NT2/D1 (cell line): ENCODE results near the gene RPH3AL.

ENCODE experiments used
- DNase-seq: peaks from one replicate; pipeline ENCODE4 v3.0.0-alpha.2; 2011; ENCODE audit warnings: low read depth, low spot score
- H3K27me3 ChIP-seq: 2 replicates; pipeline ENCODE4 v1.6.0; 2011; ENCODE audit warnings: mild to moderate bottlenecking; ENCODE audit not compliant: insufficient read length, insufficient read depth
- H3K36me3 ChIP-seq: 2 replicates; pipeline ENCODE4 v1.6.1; 2011; ENCODE audit warnings: mild to moderate bottlenecking, low read length, mixed read lengths; ENCODE audit not compliant: insufficient read depth, insufficient read length
- H3K4me1 ChIP-seq: 2 replicates; pipeline ENCODE4 v1.5.1; 2011; ENCODE audit not compliant: insufficient read depth, insufficient read length
- H3K4me3 ChIP-seq: 2 replicates; pipeline ENCODE4 v1.5.1; 2011; ENCODE audit warnings: low read depth; ENCODE audit not compliant: insufficient read length
- H3K9ac ChIP-seq: 2 replicates; pipeline ENCODE4 v1.6.0; 2011; ENCODE audit warnings: low read depth; ENCODE audit not compliant: insufficient read length
- H3K9me3 ChIP-seq: 2 replicates; pipeline ENCODE4 v1.5.1; 2011; ENCODE audit warnings: mild to moderate bottlenecking, low read length; ENCODE audit not compliant: insufficient read depth
- SUZ12 ChIP-seq: IDR thresholded peaks from 2 replicates; pipeline ENCODE4 v1.6.1; 2011; ENCODE audit not compliant: insufficient read length, insufficient read depth; ENCODE audit errors: extremely low read depth
- YY1 ChIP-seq: IDR thresholded peaks from 2 replicates; pipeline ENCODE4 v1.6.1; 2011; ENCODE audit not compliant: insufficient read length, insufficient read depth
- ZNF274 ChIP-seq: IDR thresholded peaks from 2 replicates; pipeline ENCODE4 v1.6.1; 2011; ENCODE audit warnings: mild to moderate bottlenecking, low read depth, low read length

RPH3AL gene

DNA sequence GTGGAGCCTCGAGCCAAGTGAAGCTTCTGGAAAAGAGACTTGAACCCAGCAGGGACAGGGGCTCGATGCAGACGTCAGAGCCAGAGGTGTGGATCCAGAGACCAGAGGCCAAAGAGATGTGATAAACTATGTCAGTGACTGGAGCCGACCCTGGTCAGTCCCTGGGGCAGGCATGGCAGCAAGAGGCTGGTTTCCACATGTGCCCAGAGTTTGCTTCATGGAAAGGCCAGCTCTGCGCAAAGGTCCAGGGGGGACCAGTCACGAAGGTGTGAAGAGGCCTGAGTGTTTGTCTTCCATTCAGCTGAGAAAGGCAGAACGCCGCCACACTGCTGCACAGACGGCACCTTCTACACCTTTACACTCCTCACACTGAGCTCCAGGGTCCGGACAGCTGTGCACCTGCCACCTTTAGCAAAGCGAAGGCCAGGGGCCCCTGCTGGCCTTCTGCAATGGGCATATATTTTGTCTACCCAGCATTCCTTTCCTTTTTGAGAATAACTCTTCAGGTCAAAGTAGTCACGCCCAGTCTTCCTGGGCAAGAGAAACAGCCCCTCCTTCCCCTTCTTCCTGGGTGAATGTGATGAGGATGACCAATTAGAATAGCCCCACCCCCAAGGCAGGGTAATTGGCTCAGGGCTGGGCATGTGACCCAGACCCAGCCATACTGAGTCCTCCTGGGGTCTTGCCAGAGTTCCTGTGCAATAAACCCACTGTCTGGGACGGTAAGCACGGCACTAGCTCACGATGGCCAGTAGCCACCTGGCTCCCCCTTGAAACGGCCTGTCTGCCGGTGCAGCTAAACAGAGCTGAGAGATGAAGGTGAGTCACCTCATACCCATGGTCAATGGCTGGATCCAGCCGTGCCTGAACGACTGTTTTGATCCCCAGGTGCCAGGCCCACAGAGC lies 2.3 kb upstream of the RPH3AL start:
- H3K9me3 ChIP-seq = no peaks in the 10 kb centered on the region
- no peaks in the 10 kb centered on the region for H3K27me3 ChIP-seq
- no peak overlapping the region for H3K9ac ChIP-seq
- H3K4me3 ChIP-seq = no peak overlapping the region
- peaks cover 13% of the 10 kb centered on the region for H3K4me1 ChIP-seq
- no peaks in the 10 kb centered on the region for H3K36me3 ChIP-seq
- no peak for TF ChIP-seq YY1
- TF ChIP-seq ZNF274 = no peak
- no peak for DNase-seq

DNA sequence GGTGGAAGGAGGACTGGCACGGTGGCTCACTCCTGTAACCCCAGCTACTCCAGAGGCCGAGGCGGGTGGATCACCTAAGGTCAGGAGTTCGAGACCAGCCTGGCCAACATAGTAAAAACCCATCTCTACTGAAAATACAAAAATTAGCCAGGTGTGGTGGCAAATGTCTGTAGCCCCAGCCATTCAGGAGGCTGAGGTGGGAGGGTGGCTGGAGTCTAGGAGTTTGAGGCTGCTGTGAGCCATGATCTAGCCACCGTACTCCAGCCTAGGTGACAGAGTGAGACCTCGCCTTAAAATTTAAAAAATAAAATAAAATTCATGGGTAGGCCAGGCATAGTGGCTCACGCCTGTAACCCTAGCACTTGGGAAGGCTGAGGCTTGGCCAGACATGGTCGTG lies 1.2 kb upstream of the RPH3AL start:
- H3K27me3 ChIP-seq = no peaks in the 10 kb centered on the region
- TF ChIP-seq ZNF274 (no peak), SUZ12 (no peak), YY1 (no peak)
- no peak overlapping the region for H3K9ac ChIP-seq
- H3K4me1 ChIP-seq = peaks cover 12% of the 10 kb centered on the region
- H3K36me3 ChIP-seq = no peaks in the 10 kb centered on the region
- no peaks in the 10 kb centered on the region for H3K9me3 ChIP-seq
- no peak for DNase-seq
- H3K4me3 ChIP-seq = no peak overlapping the region

DNA sequence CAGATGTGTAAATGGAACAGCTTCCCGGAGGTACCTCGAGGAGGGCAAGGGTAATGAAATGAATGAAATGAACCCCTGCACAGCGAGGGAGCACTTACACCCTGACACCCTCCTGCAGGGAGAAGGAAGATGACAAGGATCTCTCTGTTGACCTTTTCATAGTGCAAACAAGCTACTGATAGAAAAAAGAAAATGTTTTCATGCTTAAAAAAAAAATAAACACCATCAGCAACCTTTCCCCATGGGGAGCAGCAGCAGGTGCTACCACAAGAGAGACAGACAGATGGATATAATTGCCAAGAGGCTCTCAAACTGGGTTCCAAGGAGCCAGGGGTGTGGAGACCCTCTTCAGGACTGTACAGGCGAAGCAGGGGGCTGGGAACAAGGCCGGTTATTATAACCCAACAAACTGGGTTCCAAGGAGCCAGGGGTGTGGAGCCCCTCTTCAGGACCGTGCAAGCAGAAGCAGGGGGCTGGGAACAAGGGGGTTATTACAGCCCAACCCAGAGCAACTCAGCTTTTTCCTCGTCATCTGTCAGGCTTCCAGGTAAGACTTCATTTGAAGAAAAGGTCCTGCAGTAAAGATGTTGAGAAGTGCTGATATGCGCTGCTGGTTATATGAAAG lies 718 bp upstream of the RPH3AL start:
- Histone ChIP-seq H3K27me3 (no peaks in the 10 kb centered on the region), H3K9me3 (no peaks in the 10 kb centered on the region), H3K4me1 (peaks cover 11% of the 10 kb centered on the region), H3K9ac (no peak overlapping the region), H3K4me3 (no peak overlapping the region), H3K36me3 (no peaks in the 10 kb centered on the region)
- no peak for TF ChIP-seq SUZ12
- TF ChIP-seq ZNF274 = no peak
- TF ChIP-seq YY1 = no peak
- no peak for DNase-seq

DNA sequence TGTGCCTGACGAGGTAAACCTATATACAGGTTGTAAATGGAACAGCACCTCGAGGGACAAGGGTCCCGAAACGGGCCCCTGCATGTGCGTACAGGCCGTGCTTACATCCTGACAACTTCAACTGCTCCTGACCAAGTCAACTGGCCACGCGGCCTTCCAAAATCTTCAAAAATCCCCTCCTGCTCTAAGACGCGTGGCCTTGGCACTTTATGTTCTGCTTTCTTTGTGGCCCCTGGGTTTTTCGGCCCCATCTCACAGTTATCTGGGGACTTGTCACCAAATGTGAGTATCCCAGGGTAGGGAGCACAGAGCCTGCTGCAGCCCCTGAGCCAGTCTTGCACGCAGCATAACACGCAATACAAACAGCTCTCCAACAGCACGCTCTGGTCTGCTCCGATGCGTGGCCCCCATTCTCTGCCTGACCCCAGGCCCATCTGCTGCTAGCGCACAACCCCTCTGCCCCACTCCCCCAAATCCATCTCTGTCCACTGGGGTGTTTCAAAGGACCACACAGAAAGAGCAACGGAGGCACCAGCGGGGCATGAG lies 659 bp downstream of the RPH3AL start:
- H3K4me1 ChIP-seq = peaks cover 7% of the 10 kb centered on the region
- DNase-seq = no peak
- no peaks in the 10 kb centered on the region for H3K9me3 ChIP-seq
- peak overlapping the region; percentile 62 for H3K9ac ChIP-seq
- H3K4me3 ChIP-seq = peak overlapping the region; percentile 2
- H3K27me3 ChIP-seq = no peaks in the 10 kb centered on the region
- TF ChIP-seq YY1 = no peak
- TF ChIP-seq SUZ12 = no peak
- no peak for TF ChIP-seq ZNF274
- H3K36me3 ChIP-seq = no peaks in the 10 kb centered on the region

GRCh38 chr17:351449-351738 lies 1.2 kb downstream of the RPH3AL start:
- no peak for TF ChIP-seq ZNF274
- no peak for TF ChIP-seq YY1
- TF ChIP-seq SUZ12 = no peak
- DNase-seq = no peak
- H3K9me3 ChIP-seq = no peaks in the 10 kb centered on the region
- H3K4me3 ChIP-seq = no peak overlapping the region
- peaks cover 7% of the 10 kb centered on the region for H3K4me1 ChIP-seq
- no peaks in the 10 kb centered on the region for H3K27me3 ChIP-seq
- H3K36me3 ChIP-seq = no peaks in the 10 kb centered on the region
- H3K9ac ChIP-seq = no peak overlapping the region

DNA sequence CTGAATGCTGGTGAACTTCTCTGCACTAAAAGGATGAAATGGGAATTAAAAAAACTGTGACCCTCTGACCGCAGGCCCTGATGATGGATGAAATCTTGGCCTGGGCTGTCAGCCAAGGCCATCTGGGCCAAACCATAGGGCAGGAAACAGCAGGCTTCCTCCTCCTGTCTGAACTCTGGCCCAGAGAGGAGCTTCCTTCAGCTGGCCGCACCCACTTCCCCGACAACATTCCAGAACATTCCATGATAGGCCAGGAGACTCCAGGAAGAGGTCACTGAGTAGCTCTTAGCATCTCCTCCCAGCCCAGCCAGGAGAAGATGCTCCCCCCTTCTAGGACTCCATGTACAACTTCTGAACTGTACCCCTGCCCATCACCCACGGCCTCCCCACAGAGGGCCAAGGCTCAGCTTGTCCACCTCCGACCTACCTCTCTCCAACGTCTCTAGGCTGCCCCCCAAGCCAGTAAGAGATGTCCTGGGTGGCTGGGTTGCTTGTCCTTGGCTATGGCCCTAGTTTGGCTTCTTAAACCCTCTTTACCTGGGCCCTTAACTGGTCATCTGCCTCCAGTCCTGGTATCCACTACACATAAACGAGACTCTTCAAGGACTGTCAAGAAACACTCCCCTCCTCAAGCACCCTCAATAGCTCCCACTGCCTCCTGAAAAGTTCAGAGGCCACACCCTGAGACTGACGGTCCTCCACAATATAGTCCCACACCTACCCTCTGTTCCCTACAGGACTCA lies 1.7 kb downstream of the RPH3AL start:
- TF ChIP-seq SUZ12 (no peak), ZNF274 (no peak), YY1 (no peak)
- Histone ChIP-seq H3K9ac (no peak overlapping the region), H3K9me3 (no peaks in the 10 kb centered on the region), H3K4me3 (no peak overlapping the region), H3K27me3 (no peaks in the 10 kb centered on the region), H3K36me3 (no peaks in the 10 kb centered on the region), H3K4me1 (peaks cover 7% of the 10 kb centered on the region)
- no peak for DNase-seq

DNA sequence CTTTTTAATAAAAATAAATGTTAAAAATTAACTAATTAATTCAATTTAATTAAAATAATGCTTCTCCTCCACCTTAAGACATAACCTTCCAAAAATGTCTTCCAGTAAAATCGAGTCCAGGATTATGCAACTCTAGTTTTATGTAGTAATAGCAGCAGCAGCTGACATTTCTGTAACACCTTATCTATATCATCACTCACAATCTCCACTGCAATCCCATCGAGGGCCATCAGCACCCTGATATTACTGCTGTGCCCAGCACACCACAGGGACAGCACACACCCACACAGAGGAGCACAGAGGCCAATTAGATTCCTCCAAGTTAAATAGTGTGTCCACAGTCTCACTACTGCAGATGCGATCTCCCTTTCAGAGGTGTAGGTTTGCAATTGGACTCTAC lies 2.9 kb downstream of the RPH3AL start:
- no peaks in the 10 kb centered on the region for H3K27me3 ChIP-seq
- no peaks in the 10 kb centered on the region for H3K9me3 ChIP-seq
- TF ChIP-seq YY1 = no peak
- no peak for TF ChIP-seq ZNF274
- no peak for TF ChIP-seq SUZ12
- no peaks in the 10 kb centered on the region for H3K36me3 ChIP-seq
- no peak overlapping the region for H3K9ac ChIP-seq
- DNase-seq = no peak
- peaks cover 7% of the 10 kb centered on the region for H3K4me1 ChIP-seq
- no peak overlapping the region for H3K4me3 ChIP-seq
